Prostate gland (tissue), 2 donors: Measurements from ENCODE around the gene RABGEF1.

ENCODE experiments used
- POLR2A ChIP-seq: fragments of 450-650 bp; IDR thresholded peaks from one replicate; pipeline ENCODE4 v1.6.1; 2016; ENCODE audit warnings: antibody characterized with exemption, mild to moderate bottlenecking
- POLR2AphosphoS5 ChIP-seq: sonication (generic); formaldehyde crosslinking; IDR thresholded peaks from one replicate; pipeline ENCODE4 v1.6.1; 2017; ENCODE audit warnings: antibody characterized with exemption
- TF ChIP-seq, protein P1 (sequence below), 4 experiments: fragments of 200-600 bp in 2 of 4; fragments of 450-650 bp in 2 of 4; sonication (generic) in 2 of 4; IDR thresholded peaks; 1 replicate in 3 of 4; 2 replicates in 1 of 4; pipeline ENCODE4 v1.5.1; 2016 to 2019; ENCODE audit warnings: antibody characterized with exemption in 4 of 4, mild to moderate bottlenecking in 2 of 4, moderate library complexity in 2 of 4

DNA sequence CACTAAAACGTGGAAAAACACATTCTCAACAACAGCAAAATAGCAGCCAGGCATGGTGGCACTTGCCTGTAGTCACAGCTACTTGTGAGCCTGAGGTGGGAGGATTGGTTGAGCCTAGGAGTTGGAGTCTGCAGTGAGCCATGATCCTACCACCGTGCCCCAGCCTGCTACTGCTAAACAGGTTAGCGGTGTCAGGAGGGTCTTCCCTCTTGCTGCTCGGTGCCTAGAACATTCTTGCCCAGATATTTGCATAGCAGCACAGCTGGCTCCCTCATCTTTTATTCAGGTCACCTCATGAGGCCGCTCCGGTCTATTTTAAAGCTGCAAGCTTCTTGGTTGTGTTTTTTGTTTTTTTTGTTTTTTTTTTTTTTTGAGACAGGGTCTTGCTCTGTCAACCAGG, 2.9 kb upstream of the RABGEF1 start:
- TF ChIP-seq, protein P1, sequence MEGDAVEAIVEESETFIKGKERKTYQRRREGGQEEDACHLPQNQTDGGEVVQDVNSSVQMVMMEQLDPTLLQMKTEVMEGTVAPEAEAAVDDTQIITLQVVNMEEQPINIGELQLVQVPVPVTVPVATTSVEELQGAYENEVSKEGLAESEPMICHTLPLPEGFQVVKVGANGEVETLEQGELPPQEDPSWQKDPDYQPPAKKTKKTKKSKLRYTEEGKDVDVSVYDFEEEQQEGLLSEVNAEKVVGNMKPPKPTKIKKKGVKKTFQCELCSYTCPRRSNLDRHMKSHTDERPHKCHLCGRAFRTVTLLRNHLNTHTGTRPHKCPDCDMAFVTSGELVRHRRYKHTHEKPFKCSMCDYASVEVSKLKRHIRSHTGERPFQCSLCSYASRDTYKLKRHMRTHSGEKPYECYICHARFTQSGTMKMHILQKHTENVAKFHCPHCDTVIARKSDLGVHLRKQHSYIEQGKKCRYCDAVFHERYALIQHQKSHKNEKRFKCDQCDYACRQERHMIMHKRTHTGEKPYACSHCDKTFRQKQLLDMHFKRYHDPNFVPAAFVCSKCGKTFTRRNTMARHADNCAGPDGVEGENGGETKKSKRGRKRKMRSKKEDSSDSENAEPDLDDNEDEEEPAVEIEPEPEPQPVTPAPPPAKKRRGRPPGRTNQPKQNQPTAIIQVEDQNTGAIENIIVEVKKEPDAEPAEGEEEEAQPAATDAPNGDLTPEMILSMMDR (IDR thresholded peaks at IDR 0.05) = no peak
- no peak for TF ChIP-seq POLR2A
- TF ChIP-seq POLR2AphosphoS5 = no peak
